ENCODE results near the gene TMEM179B.

DNA sequence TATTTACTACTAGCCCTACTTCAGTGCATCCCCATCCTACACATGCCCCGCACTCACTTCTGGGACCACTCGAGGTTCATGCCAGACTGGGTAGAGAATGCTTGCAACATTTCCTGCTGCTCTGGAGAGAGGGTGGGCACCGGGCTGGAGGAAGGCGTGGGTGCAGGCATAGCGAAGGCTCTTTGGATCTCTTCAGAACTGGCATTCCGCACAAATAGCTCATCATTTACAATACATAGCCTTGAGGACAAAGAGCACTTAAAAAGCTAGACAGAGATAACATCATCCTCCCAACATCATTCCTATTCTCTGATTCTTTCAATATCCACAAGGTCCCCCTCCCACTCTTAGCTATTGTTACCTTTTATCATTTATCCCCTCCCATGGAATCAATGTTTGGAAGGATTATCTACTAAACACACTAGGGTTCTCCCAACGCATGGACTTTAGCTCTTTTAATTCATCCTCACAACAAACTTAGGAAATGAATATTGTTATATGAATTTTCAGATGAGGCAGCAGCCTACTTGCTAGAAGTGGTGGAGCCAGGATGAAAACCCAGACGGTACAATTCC, 7.1 kb downstream of the TMEM179B start:
- TF ChIP-seq, protein P1, sequence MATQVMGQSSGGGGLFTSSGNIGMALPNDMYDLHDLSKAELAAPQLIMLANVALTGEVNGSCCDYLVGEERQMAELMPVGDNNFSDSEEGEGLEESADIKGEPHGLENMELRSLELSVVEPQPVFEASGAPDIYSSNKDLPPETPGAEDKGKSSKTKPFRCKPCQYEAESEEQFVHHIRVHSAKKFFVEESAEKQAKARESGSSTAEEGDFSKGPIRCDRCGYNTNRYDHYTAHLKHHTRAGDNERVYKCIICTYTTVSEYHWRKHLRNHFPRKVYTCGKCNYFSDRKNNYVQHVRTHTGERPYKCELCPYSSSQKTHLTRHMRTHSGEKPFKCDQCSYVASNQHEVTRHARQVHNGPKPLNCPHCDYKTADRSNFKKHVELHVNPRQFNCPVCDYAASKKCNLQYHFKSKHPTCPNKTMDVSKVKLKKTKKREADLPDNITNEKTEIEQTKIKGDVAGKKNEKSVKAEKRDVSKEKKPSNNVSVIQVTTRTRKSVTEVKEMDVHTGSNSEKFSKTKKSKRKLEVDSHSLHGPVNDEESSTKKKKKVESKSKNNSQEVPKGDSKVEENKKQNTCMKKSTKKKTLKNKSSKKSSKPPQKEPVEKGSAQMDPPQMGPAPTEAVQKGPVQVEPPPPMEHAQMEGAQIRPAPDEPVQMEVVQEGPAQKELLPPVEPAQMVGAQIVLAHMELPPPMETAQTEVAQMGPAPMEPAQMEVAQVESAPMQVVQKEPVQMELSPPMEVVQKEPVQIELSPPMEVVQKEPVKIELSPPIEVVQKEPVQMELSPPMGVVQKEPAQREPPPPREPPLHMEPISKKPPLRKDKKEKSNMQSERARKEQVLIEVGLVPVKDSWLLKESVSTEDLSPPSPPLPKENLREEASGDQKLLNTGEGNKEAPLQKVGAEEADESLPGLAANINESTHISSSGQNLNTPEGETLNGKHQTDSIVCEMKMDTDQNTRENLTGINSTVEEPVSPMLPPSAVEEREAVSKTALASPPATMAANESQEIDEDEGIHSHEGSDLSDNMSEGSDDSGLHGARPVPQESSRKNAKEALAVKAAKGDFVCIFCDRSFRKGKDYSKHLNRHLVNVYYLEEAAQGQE (IDR thresholded peaks at IDR 0.05; ENCODE audit: low read depth) = no peak
- TF ChIP-seq RAD21 (IDR thresholded peaks at IDR 0.05; ENCODE audit: low read depth) = no peak
- no peak for TF ChIP-seq USF1 (IDR thresholded peaks at IDR 0.05)
- no peak for TF ChIP-seq EP300 (IDR thresholded peaks at IDR 0.05; ENCODE audit: borderline replicate concordance)
- TF ChIP-seq TAF1 (IDR thresholded peaks at IDR 0.05; ENCODE audit: low read depth) = no peak
- no peak for TF ChIP-seq ZBTB7A (IDR thresholded peaks at IDR 0.05; ENCODE audit: low read depth)
- TF ChIP-seq, protein P2, sequence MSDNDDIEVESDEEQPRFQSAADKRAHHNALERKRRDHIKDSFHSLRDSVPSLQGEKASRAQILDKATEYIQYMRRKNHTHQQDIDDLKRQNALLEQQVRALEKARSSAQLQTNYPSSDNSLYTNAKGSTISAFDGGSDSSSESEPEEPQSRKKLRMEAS (IDR thresholded peaks at IDR 0.05) = no peak

Measured in Ishikawa (cell line).